ENCODE results near the gene SNX5.

The SNX5 gene
- total RNA-seq, result 58.6 to 82.3 (median 66.6) reads per million in 3 donors

GRCh38 chr20:17968366-17969277 lies at the start of gene SNX5, which contains the start of gene MGME1:
Gene SNX5 (minus strand): TSS chr20:17968794. CDS start chr20:17968425, 369 bp downstream.
Gene MGME1 (plus strand): TSS chr20:17969018. CDS start chr20:17969860, 842 bp downstream.
- Histone ChIP-seq H3K4me3 (ENCODE audit: insufficient read depth, low read depth, low read length, poor library complexity, severe bottlenecking) (peak within 1 kb of the TSS; percentile 90), H3K27ac (ENCODE audit: insufficient read depth, low read length, poor library complexity, severe bottlenecking) (peak within 1 kb of the TSS; percentile 95), H3K4me1 (ENCODE audit: control insufficient read depth, insufficient read depth, low read length, poor library complexity, severe bottlenecking) (peaks cover 44% of the 10 kb centered on the region), H3K27me3 (replicated peaks; ENCODE audit: control insufficient read depth, insufficient read depth, low read length, poor library complexity, severe bottlenecking) (no peaks in the 10 kb centered on the region), H3K9me3 (ENCODE audit: control insufficient read depth, low read length) (no peaks in the 10 kb centered on the region), H3K36me3 (ENCODE audit: control insufficient read depth, insufficient read depth, low read length) (no peaks in the 10 kb centered on the region)
- peak; percentile 97 to 99 (median 99) for DNase-seq

DNA sequence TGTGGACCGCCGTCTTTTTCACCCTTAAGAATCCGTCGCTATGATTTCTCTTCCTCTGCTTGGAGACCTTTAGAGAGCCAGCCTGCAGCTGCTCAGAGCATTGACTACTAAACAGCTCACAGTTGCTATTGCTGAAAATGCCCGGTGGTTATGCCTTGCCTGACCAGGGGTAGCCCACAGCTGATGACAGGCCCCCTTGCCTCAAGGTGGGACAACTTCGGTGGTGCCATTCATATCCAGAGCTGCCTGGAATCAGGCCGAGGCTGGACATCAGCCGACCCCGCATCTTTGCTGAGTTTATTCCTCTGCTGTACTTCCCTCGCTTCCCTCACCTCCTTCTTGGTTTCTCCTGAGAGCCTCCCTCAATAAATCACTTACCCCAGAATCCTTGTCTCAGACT lies 49.5 kb upstream of the SNX5 start:
- no peak for DNase-seq
- Histone ChIP-seq H3K27me3 (replicated peaks; ENCODE audit: control insufficient read depth, insufficient read depth, low read length, poor library complexity, severe bottlenecking) (no peaks in the 10 kb centered on the region), H3K27ac (ENCODE audit: insufficient read depth, low read length, poor library complexity, severe bottlenecking) (no peak overlapping the region), H3K36me3 (ENCODE audit: control insufficient read depth, insufficient read depth, low read length) (no peaks in the 10 kb centered on the region), H3K4me3 (ENCODE audit: insufficient read depth, low read depth, low read length, poor library complexity, severe bottlenecking) (no peak overlapping the region), H3K4me1 (ENCODE audit: control insufficient read depth, insufficient read depth, low read length, poor library complexity, severe bottlenecking) (no peaks in the 10 kb centered on the region), H3K9me3 (ENCODE audit: control insufficient read depth, low read length) (no peaks in the 10 kb centered on the region)

- no peak for DNase-seq
- no peaks in the 10 kb centered on the region for H3K36me3 ChIP-seq (ENCODE audit: control insufficient read depth, insufficient read depth, low read length)
- no peak overlapping the region for H3K4me3 ChIP-seq (ENCODE audit: insufficient read depth, low read depth, low read length, poor library complexity, severe bottlenecking)
- no peak overlapping the region for H3K27ac ChIP-seq (ENCODE audit: insufficient read depth, low read length, poor library complexity, severe bottlenecking)
- H3K27me3 ChIP-seq (replicated peaks; ENCODE audit: control insufficient read depth, insufficient read depth, low read length, poor library complexity, severe bottlenecking), result no peaks in the 10 kb centered on the region
- no peaks in the 10 kb centered on the region for H3K9me3 ChIP-seq (ENCODE audit: control insufficient read depth, low read length)
- H3K4me1 ChIP-seq (ENCODE audit: control insufficient read depth, insufficient read depth, low read length, poor library complexity, severe bottlenecking), result no peaks in the 10 kb centered on the region
Measured at GRCh38 chr20:18016772-18017171, 48.2 kb upstream of the SNX5 start.

DNA sequence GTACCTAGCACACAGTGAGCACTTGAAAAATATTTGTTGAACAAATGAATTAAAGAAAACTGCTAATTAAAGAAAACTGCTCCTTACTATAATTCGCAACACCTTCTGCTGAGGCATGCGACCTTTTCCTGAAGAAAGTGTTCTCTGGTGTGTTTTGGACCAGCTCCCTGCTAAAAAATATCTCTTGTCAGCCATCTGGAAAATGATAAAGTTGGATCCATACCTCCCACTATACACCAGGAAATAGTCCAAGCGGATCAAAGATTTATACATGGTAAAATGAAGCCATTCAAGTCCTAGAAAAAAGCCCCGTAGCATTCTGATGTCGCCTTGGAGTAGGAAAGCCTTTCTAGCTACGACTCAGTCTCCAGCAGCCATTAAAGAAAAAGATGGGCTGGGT lies 45.8 kb upstream of the SNX5 start:
- H3K27me3 ChIP-seq (replicated peaks; ENCODE audit: control insufficient read depth, insufficient read depth, low read length, poor library complexity, severe bottlenecking), result no peaks in the 10 kb centered on the region
- H3K4me1 ChIP-seq (ENCODE audit: control insufficient read depth, insufficient read depth, low read length, poor library complexity, severe bottlenecking), result no peaks in the 10 kb centered on the region
- no peak overlapping the region for H3K27ac ChIP-seq (ENCODE audit: insufficient read depth, low read length, poor library complexity, severe bottlenecking)
- no peak for DNase-seq
- H3K9me3 ChIP-seq (ENCODE audit: control insufficient read depth, low read length), result no peaks in the 10 kb centered on the region
- H3K4me3 ChIP-seq (ENCODE audit: insufficient read depth, low read depth, low read length, poor library complexity, severe bottlenecking), result no peak overlapping the region
- H3K36me3 ChIP-seq (ENCODE audit: control insufficient read depth, insufficient read depth, low read length), result no peaks in the 10 kb centered on the region

DNA sequence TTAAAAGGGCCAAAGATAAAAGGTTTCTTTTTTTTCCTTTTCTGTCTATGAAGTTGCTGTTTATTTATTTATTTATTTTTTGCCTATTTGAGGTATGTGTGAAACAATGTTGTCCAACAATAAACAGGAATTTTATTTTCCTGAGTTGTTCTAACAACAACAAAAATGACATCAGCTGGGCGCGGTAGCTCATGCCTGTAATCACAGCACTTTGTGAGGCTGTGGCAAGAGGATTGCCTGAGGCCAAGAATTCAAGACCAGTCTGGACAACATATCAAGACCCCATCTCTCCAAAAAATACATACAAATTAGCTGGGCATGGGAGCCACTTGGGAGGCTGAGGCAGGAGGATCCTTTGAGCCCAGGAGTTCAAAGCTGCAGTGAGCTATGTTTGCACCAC lies 44.3 kb upstream of the SNX5 start:
- H3K36me3 ChIP-seq (ENCODE audit: control insufficient read depth, insufficient read depth, low read length), result no peaks in the 10 kb centered on the region
- no peak overlapping the region for H3K4me3 ChIP-seq (ENCODE audit: insufficient read depth, low read depth, low read length, poor library complexity, severe bottlenecking)
- no peaks in the 10 kb centered on the region for H3K9me3 ChIP-seq (ENCODE audit: control insufficient read depth, low read length)

DNA sequence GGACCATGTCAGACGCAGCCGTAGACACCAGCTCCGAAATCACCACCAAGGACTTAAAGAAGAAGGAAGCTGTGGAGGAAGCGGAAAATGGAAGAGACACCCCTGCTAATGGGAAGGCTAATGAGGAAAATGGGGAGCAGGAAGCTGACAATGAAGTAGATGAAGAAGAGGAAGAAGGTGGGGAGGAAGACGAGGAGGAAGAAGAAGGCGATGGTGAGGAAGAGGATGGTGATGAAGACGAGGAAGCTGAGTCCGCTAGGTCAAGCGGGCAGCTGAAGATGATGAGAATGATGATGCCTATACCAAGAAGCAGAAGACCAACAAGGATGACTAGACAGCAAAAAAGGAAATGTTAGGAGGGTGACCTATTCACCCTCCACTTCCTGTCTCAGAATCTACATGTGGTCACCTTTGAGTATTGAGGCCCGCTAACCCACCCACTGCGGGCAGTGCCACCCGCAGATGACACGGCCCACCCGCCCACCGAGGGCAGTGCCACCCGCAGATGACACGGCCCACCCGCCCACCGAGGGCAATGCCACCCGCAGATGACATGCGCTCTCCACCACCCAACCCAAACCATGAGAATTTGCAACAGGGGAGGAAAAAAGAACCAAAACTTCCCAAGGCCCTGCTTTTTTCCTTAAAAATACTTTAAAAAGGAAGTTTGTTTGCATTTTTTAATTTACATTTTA lies 43.5 kb upstream of the SNX5 start:
- DNase-seq, result no peak
- Histone ChIP-seq H3K9me3 (ENCODE audit: control insufficient read depth, low read length) (no peaks in the 10 kb centered on the region), H3K4me3 (ENCODE audit: insufficient read depth, low read depth, low read length, poor library complexity, severe bottlenecking) (no peak overlapping the region), H3K36me3 (ENCODE audit: control insufficient read depth, insufficient read depth, low read length) (no peaks in the 10 kb centered on the region), H3K27ac (ENCODE audit: insufficient read depth, low read length, poor library complexity, severe bottlenecking) (no peak overlapping the region), H3K4me1 (ENCODE audit: control insufficient read depth, insufficient read depth, low read length, poor library complexity, severe bottlenecking) (no peaks in the 10 kb centered on the region), H3K27me3 (replicated peaks; ENCODE audit: control insufficient read depth, insufficient read depth, low read length, poor library complexity, severe bottlenecking) (no peaks in the 10 kb centered on the region)

More for the DNA sequence above, 44.3 kb upstream of the SNX5 start:
- no peak for DNase-seq
- Histone ChIP-seq H3K4me1 (ENCODE audit: control insufficient read depth, insufficient read depth, low read length, poor library complexity, severe bottlenecking) (no peaks in the 10 kb centered on the region), H3K27me3 (replicated peaks; ENCODE audit: control insufficient read depth, insufficient read depth, low read length, poor library complexity, severe bottlenecking) (no peaks in the 10 kb centered on the region), H3K27ac (ENCODE audit: insufficient read depth, low read length, poor library complexity, severe bottlenecking) (no peak overlapping the region)

DNA sequence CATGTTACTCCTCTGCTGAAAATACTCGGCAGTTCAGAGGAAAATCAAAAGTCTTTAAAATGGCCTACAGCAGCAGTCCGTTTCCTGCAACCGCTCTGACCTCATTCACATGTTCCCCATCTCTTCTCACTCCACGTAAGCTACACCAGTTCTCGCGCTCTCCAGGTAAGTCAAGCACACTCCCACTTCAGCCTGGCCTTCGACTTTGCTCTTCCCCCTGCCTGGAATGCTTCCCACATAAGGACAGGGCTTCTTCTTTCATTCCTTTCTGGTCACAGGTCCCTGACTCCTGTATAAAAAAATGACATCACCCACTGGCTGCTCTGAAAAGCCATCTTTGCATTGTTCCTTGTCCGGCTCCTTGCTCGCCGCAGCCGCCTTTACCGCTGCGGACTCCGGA lies 42.9 kb upstream of the SNX5 start:
- Histone ChIP-seq H3K27ac (ENCODE audit: insufficient read depth, low read length, poor library complexity, severe bottlenecking) (no peak overlapping the region), H3K36me3 (ENCODE audit: control insufficient read depth, insufficient read depth, low read length) (no peaks in the 10 kb centered on the region), H3K4me1 (ENCODE audit: control insufficient read depth, insufficient read depth, low read length, poor library complexity, severe bottlenecking) (no peaks in the 10 kb centered on the region), H3K27me3 (replicated peaks; ENCODE audit: control insufficient read depth, insufficient read depth, low read length, poor library complexity, severe bottlenecking) (no peaks in the 10 kb centered on the region), H3K4me3 (ENCODE audit: insufficient read depth, low read depth, low read length, poor library complexity, severe bottlenecking) (no peak overlapping the region), H3K9me3 (ENCODE audit: control insufficient read depth, low read length) (no peaks in the 10 kb centered on the region)
- DNase-seq, result no peak

DNA sequence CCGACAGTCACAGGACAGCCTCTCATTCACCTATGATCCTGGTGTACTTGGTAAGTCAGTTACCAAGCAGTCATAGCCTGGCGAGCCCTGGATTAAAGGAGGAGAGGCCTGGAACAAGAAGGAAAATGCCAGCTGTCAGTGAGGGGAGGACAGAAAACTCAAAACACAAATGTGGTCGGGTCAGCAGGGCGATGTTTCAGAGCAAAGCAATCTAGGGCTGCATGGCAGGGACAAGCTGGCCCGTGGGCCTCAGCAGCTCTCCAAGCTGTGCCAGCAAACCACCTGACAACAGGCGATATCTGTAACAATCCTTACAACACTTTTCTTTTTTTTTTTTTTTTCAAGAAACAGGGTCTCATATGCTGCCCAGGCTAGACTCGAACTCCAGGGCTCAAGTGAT lies 40.5 kb upstream of the SNX5 start:
- no peaks in the 10 kb centered on the region for H3K27me3 ChIP-seq (replicated peaks; ENCODE audit: control insufficient read depth, insufficient read depth, low read length, poor library complexity, severe bottlenecking)
- no peak for DNase-seq
- no peak overlapping the region for H3K27ac ChIP-seq (ENCODE audit: insufficient read depth, low read length, poor library complexity, severe bottlenecking)
- H3K4me3 ChIP-seq (ENCODE audit: insufficient read depth, low read depth, low read length, poor library complexity, severe bottlenecking), result no peak overlapping the region
- no peaks in the 10 kb centered on the region for H3K36me3 ChIP-seq (ENCODE audit: control insufficient read depth, insufficient read depth, low read length)
- no peaks in the 10 kb centered on the region for H3K4me1 ChIP-seq (ENCODE audit: control insufficient read depth, insufficient read depth, low read length, poor library complexity, severe bottlenecking)
- H3K9me3 ChIP-seq (ENCODE audit: control insufficient read depth, low read length), result no peaks in the 10 kb centered on the region

GRCh38 chr20:18007534-18008292 lies 39.1 kb upstream of the SNX5 start:
- no peak overlapping the region for H3K4me3 ChIP-seq (ENCODE audit: insufficient read depth, low read depth, low read length, poor library complexity, severe bottlenecking)
- no peaks in the 10 kb centered on the region for H3K36me3 ChIP-seq (ENCODE audit: control insufficient read depth, insufficient read depth, low read length)
- no peaks in the 10 kb centered on the region for H3K4me1 ChIP-seq (ENCODE audit: control insufficient read depth, insufficient read depth, low read length, poor library complexity, severe bottlenecking)
- DNase-seq, result no peak
- no peaks in the 10 kb centered on the region for H3K9me3 ChIP-seq (ENCODE audit: control insufficient read depth, low read length)
- H3K27ac ChIP-seq (ENCODE audit: insufficient read depth, low read length, poor library complexity, severe bottlenecking), result no peak overlapping the region
- H3K27me3 ChIP-seq (replicated peaks; ENCODE audit: control insufficient read depth, insufficient read depth, low read length, poor library complexity, severe bottlenecking), result no peaks in the 10 kb centered on the region
